ENCODE measurements around the gene USPL1. TPM values are rescaled to one million over a fixed set of nuclear protein-coding genes. Genes with fewer than 3 reads are reported as not detected.

The USPL1 gene
- total and polyA plus RNA-seq, 2 of the 13 experiments (the other 11 are each of a cell fraction or from before 2014, with no cell fraction given), result 13.7 to 15.9 TPM

GRCh38 chr13:30673669-30674521 lies 56.2 kb downstream of the USPL1 start (continued):
- TF ChIP-seq MEF2D (CRISPR knock-in tag; IDR thresholded peaks at IDR 0.05) (no peak), ZNF572 (CRISPR knock-in tag; IDR thresholded peaks at IDR 0.05) (no peak), ZNF234 (CRISPR knock-in tag; conservative IDR thresholded peaks at IDR 0.05) (no peak), FOXK2 (IDR thresholded peaks at IDR 0.05) (no peak), REL (CRISPR knock-in tag; conservative IDR thresholded peaks at IDR 0.05) (0 out of 2 replicates have a peak, but pooled peaks have one; percentile 38), ZNF556 (CRISPR knock-in tag; IDR thresholded peaks at IDR 0.05; ENCODE audit: borderline replicate concordance) (peak; percentile 94), MTF1 (CRISPR knock-in tag; IDR thresholded peaks at IDR 0.05) (no peak), CERS6 (CRISPR knock-in tag; IDR thresholded peaks at IDR 0.05) (0 out of 2 replicates have a peak, but pooled peaks have one; percentile 43), ZNF18 (CRISPR knock-in tag; IDR thresholded peaks at IDR 0.05; ENCODE audit: insufficient replicate concordance) (no peak), ZNF10 (CRISPR knock-in tag; IDR thresholded peaks at IDR 0.05; ENCODE audit: borderline replicate concordance, low read depth) (no peak), SRSF9 (IDR thresholded peaks at IDR 0.05; ENCODE audit: borderline replicate concordance, insufficient read depth, low read depth, low read length, poor library complexity, severe bottlenecking) (no peak), HNRNPK (IDR thresholded peaks at IDR 0.05; ENCODE audit: low read depth, low read length, poor library complexity, severe bottlenecking) (peak; percentile 53), ZSCAN20 (CRISPR knock-in tag; IDR thresholded peaks at IDR 0.05; ENCODE audit: borderline replicate concordance) (peak; percentile 63; the same call in 1 of the 2 replicates), MAF1 (CRISPR knock-in tag; IDR thresholded peaks at IDR 0.05; ENCODE audit: borderline replicate concordance) (peak; percentile 98), ZNF713 (CRISPR knock-in tag; IDR thresholded peaks at IDR 0.05) (no peak), ELF3 (CRISPR knock-in tag; IDR thresholded peaks at IDR 0.05) (no peak), ZNF235 (CRISPR knock-in tag; IDR thresholded peaks at IDR 0.05; ENCODE audit: borderline replicate concordance) (peak; percentile 71; the same call in 1 of the 2 replicates), POGZ (CRISPR knock-in tag; IDR thresholded peaks at IDR 0.05) (peak; percentile 82), ZFP36 (IDR thresholded peaks at IDR 0.05; ENCODE audit: borderline replicate concordance, low read depth, low read length, partially characterized antibody) (no peak), ZNF546 (CRISPR knock-in tag; conservative IDR thresholded peaks at IDR 0.05) (no peak; the same call in 1 of the 2 replicates), SOX5 (CRISPR knock-in tag; IDR thresholded peaks at IDR 0.05; ENCODE audit: borderline replicate concordance) (no peak), TBX2 (CRISPR knock-in tag; IDR thresholded peaks at IDR 0.05; ENCODE audit: borderline replicate concordance) (peak; percentile 78; the same call in 1 of the 2 replicates), HNRNPL (IDR thresholded peaks at IDR 0.05; ENCODE audit: low read depth, low read length) (peak; percentile 94), KLF11 (CRISPR knock-in tag; IDR thresholded peaks at IDR 0.05) (no peak), NFE2L2 (IDR thresholded peaks at IDR 0.05; ENCODE audit: low read length) (no peak), MEIS2 (CRISPR knock-in tag; IDR thresholded peaks at IDR 0.05) (peak; percentile 83; the same call in 1 of the 2 replicates), ZSCAN30 (CRISPR knock-in tag; IDR thresholded peaks at IDR 0.05) (no peak), POLR2AphosphoS5 (IDR thresholded peaks at IDR 0.05; ENCODE audit: low read depth, low read length) (no peak), ZNF143 (CRISPR knock-in tag; IDR thresholded peaks at IDR 0.05) (0 out of 2 replicates have a peak, but pooled peaks have one; percentile 20), CC2D1A (CRISPR knock-in tag; IDR thresholded peaks at IDR 0.05) (no peak)
